ENCODE results near the gene DUSP22.

Gene DUSP22

DNA sequence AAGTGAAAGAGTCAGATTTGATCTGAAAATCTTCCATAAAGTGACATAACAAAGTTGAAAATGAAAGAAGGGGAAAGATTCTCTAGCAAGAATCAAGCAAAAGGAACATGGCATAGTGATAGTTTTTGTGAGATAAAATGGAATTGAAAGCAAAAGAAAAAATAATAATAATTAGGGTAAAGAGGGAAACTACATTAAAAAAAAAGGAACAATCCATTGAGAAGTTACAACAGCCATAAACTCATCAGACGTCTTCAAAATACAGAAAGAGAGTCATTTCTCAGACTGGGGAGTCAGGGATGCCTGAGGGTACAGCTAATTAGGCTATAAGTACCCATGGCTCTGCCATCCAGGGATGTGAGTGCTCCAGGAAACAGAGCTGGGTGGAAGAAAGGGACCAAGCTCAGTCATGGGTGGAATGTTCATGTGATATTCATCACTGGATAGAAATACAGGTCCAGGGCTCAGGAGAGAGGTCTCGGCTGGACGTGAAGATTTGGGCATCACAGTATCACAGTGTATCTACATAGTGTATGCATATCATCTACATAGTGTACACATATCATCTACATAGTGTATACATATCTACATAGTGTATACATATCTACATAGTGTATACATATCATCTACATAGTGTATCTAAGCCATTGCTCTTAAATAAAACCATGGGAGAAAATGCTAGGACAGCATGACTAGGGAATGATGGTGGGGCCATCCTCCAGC, 29.4 kb downstream of the DUSP22 start:
- Histone ChIP-seq H3K27ac (no peak overlapping the region), H3K79me2 (peaks cover 4% of the 10 kb centered on the region), H2AFZ (no peak overlapping the region), H3K4me2 (ENCODE audit: low read length) (no peak overlapping the region), H3K4me1 (no peaks in the 10 kb centered on the region), H3K9ac (no peak overlapping the region), H3K27me3 (ENCODE audit: control insufficient read depth, insufficient read depth, low read length) (no peaks in the 10 kb centered on the region), H3K4me3 (ENCODE audit: low read depth, low read length) (no peak overlapping the region), H3K9me3 (ENCODE audit: control insufficient read depth, low read length) (no peaks in the 10 kb centered on the region), H3K36me3 (ENCODE audit: control insufficient read depth, insufficient read depth, low read length) (no peaks in the 10 kb centered on the region)
- no peak for TF ChIP-seq CTCF (IDR thresholded peaks at IDR 0.05)

- Histone ChIP-seq H3K27me3 (ENCODE audit: control insufficient read depth, insufficient read depth, low read length) (no peaks in the 10 kb centered on the region), H3K36me3 (ENCODE audit: control insufficient read depth, insufficient read depth, low read length) (no peaks in the 10 kb centered on the region), H3K4me1 (peaks cover under 1% of the 10 kb centered on the region), H3K27ac (no peak overlapping the region), H3K9me3 (ENCODE audit: control insufficient read depth, low read length) (no peaks in the 10 kb centered on the region), H3K9ac (no peak overlapping the region), H3K79me2 (peaks cover 2% of the 10 kb centered on the region), H3K4me2 (ENCODE audit: low read length) (no peak overlapping the region), H3K4me3 (ENCODE audit: low read depth, low read length) (no peak overlapping the region), H2AFZ (no peak overlapping the region)
- no peak for TF ChIP-seq CTCF (IDR thresholded peaks at IDR 0.05)
These were observed 30.1 kb downstream of the DUSP22 start for GRCh38 chr6:322259-322930.

GRCh38 chr6:322940-323729, 30.8 kb downstream of the DUSP22 start:
- Histone ChIP-seq H3K9me3 (ENCODE audit: control insufficient read depth, low read length) (no peaks in the 10 kb centered on the region), H3K27me3 (ENCODE audit: control insufficient read depth, insufficient read depth, low read length) (no peaks in the 10 kb centered on the region), H3K4me3 (ENCODE audit: low read depth, low read length) (no peak overlapping the region), H3K9ac (no peak overlapping the region), H3K79me2 (no peaks in the 10 kb centered on the region), H3K36me3 (ENCODE audit: control insufficient read depth, insufficient read depth, low read length) (no peaks in the 10 kb centered on the region), H2AFZ (no peak overlapping the region), H3K4me1 (peaks cover 6% of the 10 kb centered on the region), H3K27ac (no peak overlapping the region), H3K4me2 (ENCODE audit: low read length) (no peak overlapping the region)
- no peak for TF ChIP-seq CTCF (IDR thresholded peaks at IDR 0.05)

DNA sequence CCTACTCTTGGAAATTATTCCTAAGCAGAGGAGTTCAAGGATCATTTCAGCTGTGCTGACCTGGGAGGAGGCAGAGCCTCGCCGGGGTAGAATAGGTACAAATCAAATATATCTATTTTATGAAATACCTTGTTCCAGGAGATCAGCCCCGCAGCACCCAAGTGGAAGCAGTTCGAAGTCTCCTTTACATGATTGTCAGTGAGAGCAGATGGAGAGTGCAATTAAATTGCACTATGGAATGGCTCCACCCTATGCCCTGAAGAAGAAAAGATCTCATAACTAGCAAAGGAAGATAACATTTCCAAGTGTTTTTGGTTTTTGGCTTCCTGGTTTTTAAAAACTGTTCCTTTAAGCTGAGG, 31.4 kb downstream of the DUSP22 start:
- Histone ChIP-seq H3K4me2 (ENCODE audit: low read length) (no peak overlapping the region), H3K36me3 (ENCODE audit: control insufficient read depth, insufficient read depth, low read length) (no peaks in the 10 kb centered on the region), H2AFZ (no peak overlapping the region), H3K9me3 (ENCODE audit: control insufficient read depth, low read length) (no peaks in the 10 kb centered on the region), H3K79me2 (no peaks in the 10 kb centered on the region), H3K27me3 (ENCODE audit: control insufficient read depth, insufficient read depth, low read length) (no peaks in the 10 kb centered on the region), H3K4me1 (peaks cover 9% of the 10 kb centered on the region), H3K4me3 (ENCODE audit: low read depth, low read length) (no peak overlapping the region), H3K9ac (no peak overlapping the region), H3K27ac (no peak overlapping the region)
- TF ChIP-seq CTCF (IDR thresholded peaks at IDR 0.05), result no peak
